IMR-90 (cell line): ENCODE data around the gene PPP3CA.

Experiments
- MXI1 ChIP-seq: IDR thresholded peaks from 2 replicates; pipeline ENCODE4 v1.6.1; 2012; ENCODE audit warnings: low read depth, mild to moderate bottlenecking, low read length, moderate library complexity, borderline replicate concordance
- POLR2A ChIP-seq: IDR thresholded peaks from 2 replicates; pipeline ENCODE4 v1.6.1; 2012; ENCODE audit warnings: mild to moderate bottlenecking, low read depth, low read length
- TF ChIP-seq, protein P1 (sequence below): conservative IDR thresholded peaks from 2 replicates; pipeline ENCODE4 v1.5.1; 2012; ENCODE audit warnings: mild to moderate bottlenecking, low read depth, low read length, improper control_type of control experiment

DNA sequence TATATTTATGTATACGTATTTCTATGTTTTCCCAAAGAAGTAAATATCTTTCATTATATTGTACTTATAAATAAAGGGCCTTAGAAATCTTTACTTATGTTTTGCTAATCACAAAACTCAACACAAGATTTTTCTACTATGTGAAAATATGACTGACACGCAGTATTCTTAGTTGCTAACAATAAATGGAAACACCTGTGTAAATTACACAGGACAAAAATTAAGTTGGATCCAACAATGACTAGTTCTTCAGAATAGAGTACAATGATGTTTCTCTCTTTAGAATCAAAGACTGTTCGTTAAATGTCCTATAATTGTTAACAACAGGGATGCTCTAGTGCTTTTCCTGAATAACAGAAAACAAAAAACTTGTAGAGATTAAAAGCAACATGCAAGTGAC, 96.1 kb downstream of the PPP3CA start:
- TF ChIP-seq POLR2A = no peak
- TF ChIP-seq, protein P1, sequence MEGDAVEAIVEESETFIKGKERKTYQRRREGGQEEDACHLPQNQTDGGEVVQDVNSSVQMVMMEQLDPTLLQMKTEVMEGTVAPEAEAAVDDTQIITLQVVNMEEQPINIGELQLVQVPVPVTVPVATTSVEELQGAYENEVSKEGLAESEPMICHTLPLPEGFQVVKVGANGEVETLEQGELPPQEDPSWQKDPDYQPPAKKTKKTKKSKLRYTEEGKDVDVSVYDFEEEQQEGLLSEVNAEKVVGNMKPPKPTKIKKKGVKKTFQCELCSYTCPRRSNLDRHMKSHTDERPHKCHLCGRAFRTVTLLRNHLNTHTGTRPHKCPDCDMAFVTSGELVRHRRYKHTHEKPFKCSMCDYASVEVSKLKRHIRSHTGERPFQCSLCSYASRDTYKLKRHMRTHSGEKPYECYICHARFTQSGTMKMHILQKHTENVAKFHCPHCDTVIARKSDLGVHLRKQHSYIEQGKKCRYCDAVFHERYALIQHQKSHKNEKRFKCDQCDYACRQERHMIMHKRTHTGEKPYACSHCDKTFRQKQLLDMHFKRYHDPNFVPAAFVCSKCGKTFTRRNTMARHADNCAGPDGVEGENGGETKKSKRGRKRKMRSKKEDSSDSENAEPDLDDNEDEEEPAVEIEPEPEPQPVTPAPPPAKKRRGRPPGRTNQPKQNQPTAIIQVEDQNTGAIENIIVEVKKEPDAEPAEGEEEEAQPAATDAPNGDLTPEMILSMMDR = no peak
- TF ChIP-seq MXI1 = no peak
